Endothelial cell of umbilical vein (primary cell): ENCODE data around the gene NDUFB10. TPM values are rescaled to one million over a fixed set of nuclear protein-coding genes. Genes with fewer than 3 reads are reported as not detected.

ENCODE experiments used
- BruUV-seq: library from RNA; stranded (reverse); fragments of 400-500 nt; replicated peaks from 2 replicates; lab custom pipeline; 2021; lab: Mats Ljungman, UMichigan
- CTCF ChIA-PET: fragments of 300-600, 350-600 bp; sonication (Branson Sonifier 250); formaldehyde crosslinking; loops from one replicate; lab custom pipeline; 2021; ENCODE audit warnings: antibody characterized with exemption, inconsistent platforms; lab: Charles Lee
- POLR2A ChIA-PET: fragments of 300-600, 350-600 bp; sonication (Branson Sonifier 250); formaldehyde crosslinking; loops from one replicate; lab custom pipeline; 2021; ENCODE audit warnings: antibody characterized with exemption, inconsistent platforms; lab: Charles Lee
- DNase-seq: peaks from one replicate; pipeline ENCODE4 v3.0.0-alpha.2; 2011; ENCODE audit warnings: low read depth, low spot score
- FAIRE-seq: peaks from 2 replicates; lab custom pipeline; 2011; peaks lifted over from hg19 to GRCh38; lab: Jason Lieb, UNC
- H2AFZ ChIP-seq: 2 replicates; pipeline ENCODE4 v1.6.0; 2012; ENCODE audit warnings: low read depth, low read length, control low read depth, inconsistent platforms
- H3K27ac ChIP-seq: 2 replicates; pipeline ENCODE4 v1.5.1; 2011; ENCODE audit warnings: low read depth, mild to moderate bottlenecking, control low read depth, low read length, moderate library complexity; ENCODE audit not compliant: insufficient read depth
- H3K27me3 ChIP-seq, 2 experiments: 2 replicates each; pipeline versions ENCODE4 v1.6.0 to v1.6.1; 2011; ENCODE audit warnings: low read length in 2 of 2, mixed read lengths in 1 of 2; ENCODE audit not compliant: control insufficient read depth in 2 of 2, insufficient read depth in 2 of 2
- H3K36me3 ChIP-seq, 2 experiments: 2 replicates in 1 of 2; 3 replicates in 1 of 2; pipeline ENCODE4 v1.5.1; 2011; ENCODE audit warnings: low read length in 2 of 2, mild to moderate bottlenecking in 1 of 2, moderate library complexity in 1 of 2; ENCODE audit not compliant: control insufficient read depth in 2 of 2, insufficient read depth in 2 of 2; ENCODE audit errors: extremely low read depth in 1 of 2
- H3K4me1 ChIP-seq: 3 replicates; pipeline ENCODE4 v1.5.1; 2011; ENCODE audit warnings: mild to moderate bottlenecking, low read length; ENCODE audit not compliant: control insufficient read depth, insufficient read depth; ENCODE audit errors: extremely low read depth
- H3K4me2 ChIP-seq: 2 replicates; pipeline ENCODE4 v1.6.1; 2011; ENCODE audit warnings: low read length, control low read depth, mixed read lengths; ENCODE audit not compliant: insufficient read depth
- H3K4me3 ChIP-seq, 3 experiments: fragments of 200-600 bp in 1 of 3; sonication (generic), shearing (Covaris generic) in 1 of 3; replicated peaks in 1 of 3; 2 replicates each; pipeline ENCODE4 v1.5.1; 2011 to 2016; ENCODE audit warnings: control low read depth in 3 of 3, low read length in 3 of 3, mild to moderate bottlenecking in 2 of 3, inconsistent platforms in 1 of 3, low read depth in 1 of 3, moderate library complexity in 1 of 3; ENCODE audit not compliant: insufficient read depth in 1 of 3
- H3K79me2 ChIP-seq: 2 replicates; pipeline ENCODE4 v1.6.0; 2012; ENCODE audit warnings: low read length, inconsistent platforms; ENCODE audit not compliant: control insufficient read depth, insufficient read depth
- H3K9ac ChIP-seq: replicated peaks from 2 replicates; pipeline ENCODE3; 2011; ENCODE audit warnings: low read length, control low read depth; ENCODE audit not compliant: insufficient read depth; ENCODE audit errors: extremely low read depth
- H3K9me1 ChIP-seq: replicated peaks from 3 replicates; pipeline ENCODE4 v1.6.0; 2011; ENCODE audit warnings: mild to moderate bottlenecking, low read length; ENCODE audit not compliant: control insufficient read depth, insufficient read depth; ENCODE audit errors: extremely low read depth
- H3K9me3 ChIP-seq: replicated peaks from 2 replicates; pipeline ENCODE4 v1.5.1; 2012; ENCODE audit warnings: low read length, inconsistent platforms; ENCODE audit not compliant: control insufficient read depth, insufficient read depth
- H4K20me1 ChIP-seq: replicated peaks from 2 replicates; pipeline ENCODE3; 2011; ENCODE audit warnings: mild to moderate bottlenecking, low read length; ENCODE audit not compliant: control insufficient read depth, insufficient read depth; ENCODE audit errors: extremely low read depth
- EZH2 ChIP-seq: IDR thresholded peaks from 2 replicates; pipeline ENCODE4 v1.6.1; 2012; ENCODE audit warnings: borderline replicate concordance, low read depth, mild to moderate bottlenecking, moderate library complexity, low read length, inconsistent platforms; ENCODE audit not compliant: severe bottlenecking
- FOS ChIP-seq: IDR thresholded peaks from 2 replicates; pipeline ENCODE4 v1.6.1; 2011; ENCODE audit warnings: mild to moderate bottlenecking, low read length, moderate library complexity, borderline replicate concordance; ENCODE audit not compliant: insufficient read depth
- GATA2 ChIP-seq: IDR thresholded peaks from 2 replicates; pipeline ENCODE4 v1.7.0; 2011; ENCODE audit warnings: low read depth, mild to moderate bottlenecking, moderate library complexity, mixed read lengths, low read length; ENCODE audit not compliant: insufficient read length, insufficient read depth
- JUN ChIP-seq: IDR thresholded peaks from 2 replicates; pipeline ENCODE4 v1.6.1; 2011; ENCODE audit warnings: borderline replicate concordance, low read depth; ENCODE audit not compliant: insufficient read length, insufficient read depth
- MYC ChIP-seq: IDR thresholded peaks from one replicate; pipeline ENCODE4 v1.6.1; 2011; ENCODE audit warnings: mild to moderate bottlenecking, low read depth, low read length
- POLR2A ChIP-seq: IDR thresholded peaks from 2 replicates; pipeline ENCODE4 v1.6.1; 2012; ENCODE audit warnings: low read depth, mild to moderate bottlenecking, control low read depth, low read length
- POLR2AphosphoS5 ChIP-seq: IDR thresholded peaks from 2 replicates; pipeline ENCODE4 v1.6.1; 2012; ENCODE audit warnings: low read depth, mild to moderate bottlenecking, control low read depth, low read length, moderate library complexity; ENCODE audit not compliant: insufficient read depth
- dilution Hi-C: fragments of 300-500 bp; cut with MboI; formaldehyde crosslinking; loops from one replicate; pipeline ENCODE4 v1.15.0; 2019; ENCODE audit warnings: low sequenced_read_pairs; ENCODE audit not compliant: extremely low pct_ligation_motif_present
- intact Hi-C: fragments of 100-400 bp; cut with micrococcal nuclease; formaldehyde crosslinking; loops from one replicate; pipeline ENCODE4 v1.10.0; 2022
- polyA plus RNA-seq, 4 experiments: library from polyadenylated mRNA; depleted of rRNA in 3 of 4; stranded (reverse) in 3 of 4; unstranded in 1 of 4; fragments of >200 nt; gene quantifications; 2 replicates each; pipeline versions ENCODE4 v1.2.1 to v1.2.3, GENCODE V29; 2011 to 2012; ENCODE audit warnings: missing spikeins in 1 of 4
- total RNA-seq: library from RNA; stranded (reverse); gene quantifications from 2 replicates; pipeline ENCODE4 v1.2.3, GENCODE V29; 2021
- TF ChIP-seq, protein P1 (sequence below), 2 donors: IDR thresholded peaks; 1 replicate in 1 of 2; 2 replicates in 1 of 2; pipeline ENCODE4 v1.5.1; 2011; ENCODE audit warnings: low read length in 2 of 2, mild to moderate bottlenecking in 2 of 2, moderate library complexity in 2 of 2, control low read depth in 1 of 2, inconsistent platforms in 1 of 2, low read depth in 1 of 2; ENCODE audit not compliant: insufficient read depth in 1 of 2; ENCODE audit errors: extremely low read depth in 1 of 2
- TF ChIP-seq, protein P2 (sequence below): IDR thresholded peaks from 2 replicates; pipeline ENCODE4 v1.6.1; 2011; ENCODE audit not compliant: insufficient read depth, insufficient read length

NDUFB10 gene
- total and polyA plus RNA-seq, 2 donors (not counting 3 experiments of a cell fraction or from before 2014, with no cell fraction given) = 124 to 167 TPM

- Histone ChIP-seq H3K9me3 (no peaks in the 10 kb centered on the region), H3K4me3 (no peak overlapping the region), H4K20me1 (no peaks in the 10 kb centered on the region), H3K4me1 (peaks cover 7% of the 10 kb centered on the region), H3K36me3 (peaks cover 0 to 10% of the 10 kb centered on the region in 2 experiments), H3K9me1 (no peaks in the 10 kb centered on the region), H3K9ac (no peak overlapping the region), H2AFZ (no peak overlapping the region), H3K79me2 (no peaks in the 10 kb centered on the region), H3K27me3 (peaks cover 22 to 24% of the 10 kb centered on the region in 2 experiments), H3K4me2 (no peak overlapping the region), H3K27ac (no peak overlapping the region)
- intact Hi-C loops (no loop called here), dilution Hi-C loops (no loop called here)
- no peak for DNase-seq
- ChIA-PET CTCF (interaction anchor here (3.9 kb wide), 1 partner anchor 9 kb away, joined by 23 read pairs; no protein-coding TSS in a partner anchor), POLR2A (no interaction called here)
- TF ChIP-seq GATA2 (no peak), MYC (no peak), FOS (no peak), JUN (no peak)
- no peak for FAIRE-seq
- no TSS peak for BruUV-seq
These were observed 34.4 kb downstream of the NDUFB10 start for GRCh38 chr16:1993731-1994131.

GRCh38 chr16:1997494-1998359, 38.4 kb downstream of the NDUFB10 start:
- H3K4me3 ChIP-seq = no peak overlapping the region
- H3K4me2 ChIP-seq = no peak overlapping the region
- H3K36me3 ChIP-seq = peaks cover 0 to 47% of the 10 kb centered on the region in 2 experiments
- dilution Hi-C loops (no loop called here), intact Hi-C loops (no loop called here)
- no peaks in the 10 kb centered on the region for H4K20me1 ChIP-seq
- BruUV-seq = no TSS peak
- TF ChIP-seq, protein P1, sequence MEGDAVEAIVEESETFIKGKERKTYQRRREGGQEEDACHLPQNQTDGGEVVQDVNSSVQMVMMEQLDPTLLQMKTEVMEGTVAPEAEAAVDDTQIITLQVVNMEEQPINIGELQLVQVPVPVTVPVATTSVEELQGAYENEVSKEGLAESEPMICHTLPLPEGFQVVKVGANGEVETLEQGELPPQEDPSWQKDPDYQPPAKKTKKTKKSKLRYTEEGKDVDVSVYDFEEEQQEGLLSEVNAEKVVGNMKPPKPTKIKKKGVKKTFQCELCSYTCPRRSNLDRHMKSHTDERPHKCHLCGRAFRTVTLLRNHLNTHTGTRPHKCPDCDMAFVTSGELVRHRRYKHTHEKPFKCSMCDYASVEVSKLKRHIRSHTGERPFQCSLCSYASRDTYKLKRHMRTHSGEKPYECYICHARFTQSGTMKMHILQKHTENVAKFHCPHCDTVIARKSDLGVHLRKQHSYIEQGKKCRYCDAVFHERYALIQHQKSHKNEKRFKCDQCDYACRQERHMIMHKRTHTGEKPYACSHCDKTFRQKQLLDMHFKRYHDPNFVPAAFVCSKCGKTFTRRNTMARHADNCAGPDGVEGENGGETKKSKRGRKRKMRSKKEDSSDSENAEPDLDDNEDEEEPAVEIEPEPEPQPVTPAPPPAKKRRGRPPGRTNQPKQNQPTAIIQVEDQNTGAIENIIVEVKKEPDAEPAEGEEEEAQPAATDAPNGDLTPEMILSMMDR (IDR thresholded peaks at IDR 0.05; ENCODE audit: extremely low read depth in 1 of 2, insufficient read depth in 1 of 2, low read depth in 1 of 2, low read length in 2 of 2) = no peak
- TF ChIP-seq POLR2AphosphoS5 (no peak), EZH2 (no peak), JUN (no peak), POLR2A (no peak), GATA2 (no peak), FOS (no peak), MYC (no peak)
- TF ChIP-seq, protein P2, sequence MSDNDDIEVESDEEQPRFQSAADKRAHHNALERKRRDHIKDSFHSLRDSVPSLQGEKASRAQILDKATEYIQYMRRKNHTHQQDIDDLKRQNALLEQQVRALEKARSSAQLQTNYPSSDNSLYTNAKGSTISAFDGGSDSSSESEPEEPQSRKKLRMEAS = no peak
- no peaks in the 10 kb centered on the region for H3K4me1 ChIP-seq
- H3K27ac ChIP-seq = no peak overlapping the region
- H3K9me1 ChIP-seq = no peaks in the 10 kb centered on the region
- H3K79me2 ChIP-seq = peaks cover 4% of the 10 kb centered on the region
- ChIA-PET POLR2A (no interaction called here), CTCF (interaction anchor here (0.5 to 1.1 kb wide), 3 partner anchors 19 to 155 kb away, joined by 3 to 4 read pairs (median 3); no protein-coding TSS in a partner anchor)
- H3K27me3 ChIP-seq = no peaks in the 10 kb centered on the region
- no peaks in the 10 kb centered on the region for H3K9me3 ChIP-seq
- FAIRE-seq = no peak
- no peak overlapping the region for H2AFZ ChIP-seq
- DNase-seq = no peak
- no peak overlapping the region for H3K9ac ChIP-seq
